HG02642 (cell line): ENCODE results near the gene CBX5.
A peak's percentile ranks its signal among the peaks of the same experiment; 100 is the strongest.
"Not testable (repeated sequence)": the region's sequence is repeated elsewhere in the genome, so short reads cannot be mapped to it uniquely, and the experiment has no call there.

Experiments used
- ATAC-seq: cut with Tn5 transposase; IDR thresholded peaks from one replicate; pipeline ENCODE4 v1.9.1; 2021; ENCODE audit warnings: mild to moderate bottlenecking; ENCODE audit not compliant: unreplicated experiment, poor library complexity

CBX5 gene

GRCh38 chr12:54204316-54204715 is 75.6 kb downstream of the CBX5 start:
- no peak for ATAC-seq

GRCh38 chr12:54201001-54201794 is 78.7 kb downstream of the CBX5 start:
- peak; percentile 64 for ATAC-seq

GRCh38 chr12:54200412-54200811 is 79.5 kb downstream of the CBX5 start:
- ATAC-seq = no peak

- ATAC-seq = no peak
Observed at GRCh38 chr12:54199917-54200316, 80.0 kb downstream of the CBX5 start.

GRCh38 chr12:54199034-54199433 is 80.9 kb downstream of the CBX5 start:
- no peak for ATAC-seq

GRCh38 chr12:54197431-54197909 is 82.5 kb downstream of the CBX5 start:
- ATAC-seq = no peak

GRCh38 chr12:54197010-54197409 is 82.9 kb downstream of the CBX5 start:
- no peak for ATAC-seq

- no peak for ATAC-seq
Observed at GRCh38 chr12:54196396-54196795, 83.5 kb downstream of the CBX5 start.

- ATAC-seq = no peak
Observed at GRCh38 chr12:54195737-54196347, 84.1 kb downstream of the CBX5 start.

GRCh38 chr12:54195080-54195736 is 84.7 kb downstream of the CBX5 start:
- no peak for ATAC-seq

GRCh38 chr12:54194611-54195010 is 85.3 kb downstream of the CBX5 start:
- ATAC-seq = not testable (repeated sequence)

GRCh38 chr12:54193434-54193833 is 86.5 kb downstream of the CBX5 start:
- no peak for ATAC-seq

GRCh38 chr12:54191550-54192022 is 88.3 kb downstream of the CBX5 start:
- no peak for ATAC-seq

- no peak for ATAC-seq
Observed at GRCh38 chr12:54191126-54191525, 88.8 kb downstream of the CBX5 start.

GRCh38 chr12:54189198-54189539 is 90.8 kb downstream of the CBX5 start:
- ATAC-seq = no peak

- ATAC-seq = no peak
Observed at GRCh38 chr12:54187075-54187474, 92.8 kb downstream of the CBX5 start.

GRCh38 chr12:54185919-54186318 is 94.0 kb downstream of the CBX5 start:
- no peak for ATAC-seq

- ATAC-seq = not testable (repeated sequence)
Observed at GRCh38 chr12:54185297-54185696, 94.6 kb downstream of the CBX5 start.

- ATAC-seq = no peak
Observed at GRCh38 chr12:54184024-54184805, 95.7 kb downstream of the CBX5 start.

GRCh38 chr12:54182981-54183380 is 96.9 kb downstream of the CBX5 start:
- ATAC-seq = no peak
